Stimulated activated CD4-positive, alpha-beta T cell treated with anti-CD3 and anti-CD28 coated beads, Interleukin-2, amount 100 ng/mL, for 4 hours (primary cell): ENCODE results near the gene KRT6C.

Experiments
- DNase-seq: peaks from one replicate; pipeline ENCODE4 v3.0.0-alpha.2; 2020; ENCODE audit warnings: low read depth

Gene KRT6C

DNA sequence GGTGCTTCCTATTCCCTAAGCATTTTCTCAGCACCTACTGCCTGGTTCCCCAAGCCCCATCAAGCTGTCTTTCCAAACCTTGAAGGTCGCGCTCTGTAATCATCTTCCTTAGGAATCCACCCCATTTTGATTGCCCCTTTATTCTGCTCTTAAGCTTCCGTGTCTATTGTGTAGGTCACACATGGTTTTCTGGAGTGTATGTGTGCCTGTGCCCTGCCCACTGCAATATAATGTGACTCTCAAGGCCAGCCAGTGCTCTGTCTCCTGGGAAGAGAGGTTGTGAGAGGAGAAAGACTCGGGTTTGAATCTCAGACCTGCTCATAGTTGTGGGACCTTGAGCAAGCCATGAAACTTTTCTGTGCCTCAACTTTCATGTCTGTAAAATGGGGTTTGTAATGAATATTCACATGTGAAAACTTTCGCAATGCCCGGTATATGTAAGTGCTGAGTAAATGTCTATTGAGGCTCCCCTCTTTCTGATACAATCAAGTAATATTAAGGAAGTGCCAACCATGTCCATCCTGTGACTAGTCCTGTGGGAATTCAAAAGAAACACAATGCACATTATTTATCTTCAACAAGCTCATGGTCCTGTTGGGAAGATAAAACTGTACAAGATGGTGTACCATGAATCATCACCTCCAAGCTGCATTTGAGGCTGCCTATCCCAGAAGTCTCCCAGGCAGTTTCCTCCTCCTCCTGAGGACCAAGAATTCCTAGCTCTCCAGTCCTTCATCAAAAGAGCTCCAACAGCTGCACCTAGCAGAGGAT is 38.7 kb downstream of the KRT6C start:
- DNase-seq = no peak

DNA sequence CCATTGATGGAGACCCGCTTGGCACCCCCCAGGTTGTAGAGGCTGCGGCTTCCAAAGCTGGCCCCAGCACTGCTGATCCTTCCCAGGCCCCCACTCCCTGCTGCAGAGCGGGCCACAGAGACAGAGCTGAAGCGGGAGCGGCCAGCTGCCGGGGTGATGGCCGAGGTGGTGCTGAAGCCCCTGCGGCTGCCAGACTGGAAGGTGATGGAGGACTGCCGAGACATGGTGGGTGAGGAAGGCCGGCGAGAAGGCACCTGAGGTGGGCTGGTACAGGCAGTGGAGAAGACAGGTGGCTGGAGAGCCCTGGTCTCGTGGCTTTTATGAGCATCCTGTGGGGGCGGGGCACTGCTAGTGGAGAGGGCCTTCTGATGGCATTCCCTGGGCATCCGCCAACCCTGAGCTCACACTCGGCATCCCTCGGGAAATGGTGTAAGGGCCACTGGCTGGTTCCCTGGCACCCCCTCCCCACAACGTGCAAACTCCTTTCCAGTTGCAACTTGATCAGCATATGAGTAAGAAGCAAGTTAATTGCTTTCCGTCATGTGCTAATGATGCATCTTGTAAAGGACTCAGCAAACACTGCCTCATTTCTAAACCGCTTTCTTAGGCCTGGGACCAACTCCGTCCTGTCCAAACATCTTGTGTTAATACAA is 39.4 kb downstream of the KRT6C start, which contains the start of gene KRT75:
Gene KRT75, minus strand, starts transcription at position 291 of the 653 bp plus-strand sequence. Its CDS starts 67 bp downstream, at position 224.
- no peak for DNase-seq

DNA sequence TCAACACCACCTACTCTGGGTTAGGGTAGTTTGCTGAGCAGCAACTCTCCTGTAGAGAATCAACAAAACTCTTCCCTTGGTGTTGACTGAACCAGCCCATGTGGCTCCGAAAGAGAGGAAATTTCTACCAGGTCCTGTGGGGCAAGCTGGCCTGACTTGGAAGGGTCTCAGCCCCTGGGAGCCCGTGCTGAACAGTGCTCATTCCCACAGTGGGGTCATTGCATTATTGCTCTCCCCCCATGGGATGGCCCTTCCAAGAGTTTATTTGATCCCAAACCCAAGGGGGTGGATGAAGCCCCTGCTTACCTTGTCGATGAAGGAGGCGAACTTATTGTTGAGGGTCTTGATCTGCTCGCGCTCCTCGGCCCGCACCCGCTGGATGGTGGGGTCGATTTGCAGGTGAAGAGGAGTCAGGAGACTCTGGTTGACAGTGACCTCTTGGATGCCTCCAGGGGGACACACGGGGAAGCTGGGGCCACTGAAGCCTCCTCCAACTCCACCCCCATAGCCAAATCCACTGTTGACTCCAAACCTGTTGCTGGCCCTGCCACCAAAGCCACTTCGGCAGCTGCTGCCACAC is 40.0 kb downstream of the KRT6C start:
- DNase-seq = no peak

DNA sequence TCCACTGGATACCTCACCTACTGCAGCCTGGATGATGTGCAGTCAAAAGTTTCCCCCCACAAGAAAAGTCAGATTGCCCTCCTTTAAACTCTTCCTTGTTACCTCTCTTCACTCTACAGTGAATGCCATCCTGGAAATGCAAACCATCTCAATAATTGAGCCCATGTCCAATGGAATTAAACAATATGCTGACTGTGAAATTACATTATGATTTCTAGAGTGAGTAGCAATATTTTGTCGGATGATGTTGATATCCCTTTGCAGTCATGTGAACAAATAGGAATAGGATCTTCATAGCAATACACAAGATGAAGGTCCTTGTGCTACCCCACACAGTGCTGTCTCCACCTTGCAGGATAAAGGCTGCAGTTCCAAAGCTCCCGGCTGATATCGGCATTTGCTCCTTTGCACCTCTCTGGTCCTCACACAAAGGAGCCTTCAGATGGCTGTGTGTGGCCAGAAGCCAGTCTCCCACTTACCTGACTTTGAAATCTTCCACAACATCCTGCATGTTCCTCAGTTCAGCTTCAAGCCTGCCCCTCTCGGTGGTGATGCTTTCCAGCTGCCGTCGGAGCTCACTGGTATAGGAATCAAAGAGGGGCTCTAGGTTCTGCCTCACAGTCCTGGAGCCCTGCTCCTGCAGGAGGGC is 40.9 kb downstream of the KRT6C start:
- DNase-seq = no peak

DNA sequence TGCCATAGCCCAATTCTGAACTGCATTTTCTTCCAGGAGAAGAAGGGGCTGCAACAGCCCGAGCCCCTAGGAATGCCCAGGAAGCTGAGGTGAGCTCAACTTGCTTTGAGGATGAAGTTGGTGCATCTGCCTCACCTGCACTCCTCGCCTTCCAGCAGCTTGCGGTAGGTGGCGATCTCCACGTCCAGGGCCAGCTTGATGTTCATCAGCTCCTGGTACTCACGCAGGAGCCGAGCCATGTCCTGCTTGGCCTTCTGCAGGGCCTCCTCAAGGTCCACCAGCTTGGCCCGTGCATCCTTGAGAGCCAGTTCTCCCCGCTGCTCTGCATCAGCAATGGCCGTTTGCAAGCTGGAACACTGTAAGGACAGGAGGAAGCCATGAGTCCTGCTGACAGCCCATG is 45.5 kb downstream of the KRT6C start:
- no peak for DNase-seq

DNA sequence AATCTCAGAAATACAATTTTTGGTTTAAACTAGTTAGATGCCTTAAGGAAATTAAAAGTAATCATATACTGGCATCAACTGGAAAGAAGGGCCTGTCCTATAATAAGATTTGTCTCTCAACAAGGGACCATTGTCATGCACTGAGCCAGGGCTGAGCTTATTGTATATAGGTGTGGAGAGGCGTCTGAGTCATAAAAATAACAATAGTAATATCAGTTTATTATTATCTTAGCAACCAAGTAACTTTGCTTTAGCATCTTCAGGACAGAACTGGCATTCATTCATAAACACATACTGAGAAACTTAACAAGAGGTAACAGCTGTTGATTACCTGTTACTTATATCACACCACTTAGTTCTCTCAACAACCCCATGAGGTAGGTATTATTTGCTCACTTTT is 46.5 kb downstream of the KRT6C start:
- no peak for DNase-seq

DNA sequence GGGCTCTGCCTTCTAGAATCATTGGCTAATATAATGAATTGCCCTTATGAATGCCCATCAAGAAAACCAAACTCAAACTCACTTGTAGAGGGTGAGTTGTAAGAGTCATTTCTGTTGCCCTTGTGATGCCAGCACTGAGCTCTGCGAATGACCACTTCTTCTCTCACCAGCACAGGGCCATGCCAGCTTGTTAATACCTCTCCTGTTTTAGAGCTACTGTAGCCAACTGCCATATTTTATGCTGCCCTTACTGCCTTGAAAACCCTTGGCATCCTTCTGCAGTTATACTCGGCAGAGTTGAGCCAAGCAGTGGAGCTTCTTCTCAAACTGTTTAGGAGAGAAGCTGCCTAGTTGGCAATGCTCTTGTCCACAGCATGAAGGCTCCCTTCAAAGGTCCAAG is 47.6 kb downstream of the KRT6C start:
- no peak for DNase-seq

DNA sequence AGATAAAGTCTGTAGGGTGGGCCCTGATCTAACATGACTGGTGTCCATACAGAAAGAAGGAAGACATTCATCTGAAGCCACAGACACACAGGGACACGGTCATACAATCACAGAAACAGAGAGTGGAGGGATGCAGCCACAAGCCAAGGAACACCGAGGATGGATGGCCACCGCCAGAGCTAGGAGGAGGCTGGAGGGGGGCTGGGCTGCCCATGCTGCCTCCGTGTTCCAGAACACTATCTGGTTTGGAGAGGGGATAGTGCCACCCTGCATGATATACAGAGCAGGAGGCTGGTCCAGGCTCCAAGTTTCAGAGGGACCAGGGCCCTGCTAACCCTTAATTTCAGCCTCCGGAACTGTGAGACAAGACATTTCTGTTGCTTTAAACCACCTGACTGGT is 48.1 kb downstream of the KRT6C start:
- no peak for DNase-seq

DNA sequence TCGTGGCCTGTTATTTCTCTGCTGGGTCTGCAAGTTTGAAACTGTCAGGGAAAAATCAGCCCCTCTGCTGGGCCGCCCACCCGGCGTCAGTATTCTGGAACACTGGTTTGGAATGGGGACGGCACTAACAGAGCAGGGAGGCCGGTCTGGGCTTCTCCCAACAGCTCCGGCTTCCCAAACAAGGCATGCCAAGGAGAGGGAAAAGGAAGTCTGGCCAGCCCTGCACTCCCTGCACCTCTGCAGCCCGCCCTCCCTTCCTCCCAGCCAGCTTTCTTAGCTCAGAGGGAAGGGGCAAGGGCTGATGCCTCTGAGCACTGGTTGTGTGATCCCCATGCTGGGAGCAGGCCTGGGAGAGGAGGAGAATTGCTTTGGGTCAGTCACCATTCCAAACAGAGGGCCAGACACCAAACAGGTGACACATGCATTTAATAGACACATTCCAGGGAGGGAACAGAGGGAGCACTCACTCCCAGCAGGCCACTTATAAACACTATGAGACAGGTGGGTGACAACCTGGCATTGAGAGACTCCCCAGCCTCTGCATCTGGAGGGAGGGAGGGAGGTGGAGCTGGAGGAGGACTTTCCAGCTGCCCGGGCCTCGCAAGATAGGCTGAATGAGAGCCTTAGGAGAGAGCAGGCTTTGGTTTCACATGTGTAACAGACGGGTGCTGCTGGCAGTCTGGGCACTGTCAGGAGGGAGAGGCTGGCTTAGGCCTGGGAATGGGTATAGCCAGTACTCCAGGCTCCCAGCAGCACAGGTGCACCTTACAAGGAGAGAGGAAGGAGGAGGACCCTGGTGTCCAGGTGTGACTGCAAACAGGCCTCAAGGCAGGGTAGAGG is 49.7 kb downstream of the KRT6C start:
- DNase-seq = no peak

DNA sequence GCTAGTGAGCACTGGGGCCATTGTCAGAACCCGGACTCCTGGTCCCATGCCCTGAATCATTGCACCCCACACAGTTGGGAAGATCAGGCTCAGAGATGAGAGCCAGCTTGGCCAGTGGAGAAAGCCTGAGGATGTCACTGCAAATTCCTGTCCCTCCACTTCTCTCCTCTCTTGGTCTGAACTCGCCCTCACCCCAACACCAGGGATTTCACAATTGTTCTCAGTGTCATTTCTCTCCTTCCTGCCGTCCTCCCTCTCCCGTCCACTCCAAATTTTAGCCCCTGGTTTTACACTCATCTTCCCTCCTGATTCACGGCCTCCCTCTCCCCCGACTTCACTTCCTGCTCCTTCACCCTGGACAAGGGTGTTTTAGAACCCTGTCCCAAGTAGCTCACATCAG is 50.6 kb downstream of the KRT6C start:
- DNase-seq = no peak

DNA sequence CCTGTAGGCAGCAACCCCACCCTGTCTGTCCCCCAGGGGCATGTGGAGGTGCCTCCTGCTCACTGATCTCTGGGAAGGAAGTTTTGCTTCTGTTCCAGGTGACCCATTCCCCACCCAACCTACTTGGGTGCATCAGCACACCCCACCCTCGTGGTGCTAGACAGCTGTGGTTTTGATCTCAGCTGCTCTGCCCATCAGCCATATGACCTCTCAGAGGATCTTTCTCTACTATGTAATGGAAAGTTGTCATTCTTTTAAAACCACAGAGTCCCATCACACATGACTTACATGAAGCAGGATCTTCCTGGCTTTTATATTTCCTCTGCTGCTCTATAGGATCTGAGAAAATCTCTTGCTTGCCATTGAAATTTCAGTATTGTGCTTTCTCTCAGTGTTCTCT is 53.9 kb downstream of the KRT6C start:
- no peak for DNase-seq

DNA sequence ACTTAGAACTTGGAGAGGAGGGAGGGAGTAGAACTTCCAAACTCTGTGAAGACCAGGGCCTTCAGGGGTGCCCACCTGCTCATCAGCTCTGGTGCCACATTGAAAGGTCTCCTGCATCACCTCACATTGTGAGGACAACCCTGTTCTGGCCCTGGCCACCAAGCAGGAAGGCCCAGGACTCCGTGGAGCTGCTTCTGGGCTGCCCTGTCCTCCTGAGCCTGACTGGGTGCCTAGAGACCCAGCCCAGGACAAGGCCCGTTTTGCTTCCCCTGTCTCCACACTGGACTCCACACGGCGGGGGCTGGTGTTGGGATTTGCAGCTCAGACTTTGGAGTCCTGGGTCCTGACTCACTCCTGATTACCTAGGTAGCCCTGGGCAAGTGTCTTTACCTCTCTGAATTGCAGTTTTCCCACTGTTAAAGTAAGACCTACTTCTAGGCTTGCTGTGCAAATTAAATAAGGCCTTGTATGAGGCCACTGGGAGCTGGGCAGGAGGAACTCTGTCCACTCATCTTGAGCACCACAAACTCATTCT is 55.0 kb downstream of the KRT6C start:
- DNase-seq = no peak
